T-helper 1 cell treated with Interleukin-12 subunit alpha and Interleukin-12 subunit beta and Interleukin-4 antibody, amounts not matched to agents 30 μg/mL and 1 μg/mL, for 36 hours (primary cell): ENCODE measurements around the gene GCN1.
A peak's percentile ranks its signal among the peaks of the same experiment; 100 is the strongest.
"Not testable (repeated sequence)": the region's sequence is repeated elsewhere in the genome, so short reads cannot be mapped to it uniquely, and the experiment has no call there.

ENCODE experiments used
- H3K27ac Mint-ChIP-seq: one replicate; pipeline ENCODE4 v1.8.0; 2021; ENCODE audit warnings: mild to moderate bottlenecking, mixed read lengths
- H3K27me3 Mint-ChIP-seq: one replicate; pipeline ENCODE4 v1.8.0; 2021; ENCODE audit warnings: low read depth, mixed read lengths
- H3K36me3 Mint-ChIP-seq: one replicate; pipeline ENCODE4 v1.8.0; 2021; ENCODE audit warnings: low read depth, mixed read lengths
- H3K4me1 Mint-ChIP-seq: one replicate; pipeline ENCODE4 v1.8.0; 2021; ENCODE audit warnings: low read depth, mixed read lengths
- H3K4me3 Mint-ChIP-seq: one replicate; pipeline ENCODE4 v1.8.0; 2021; ENCODE audit warnings: mild to moderate bottlenecking, moderate library complexity, mixed read lengths
- H3K9me3 Mint-ChIP-seq: one replicate; pipeline ENCODE4 v1.8.0; 2021; ENCODE audit warnings: mixed read lengths

Gene GCN1

GRCh38 chr12:120194534-120195395 lies at the start of gene GCN1:
Gene GCN1, minus strand, starts transcription at chr12:120194715. Its CDS starts 18 bp downstream, at chr12:120194697.
- Mint-ChIP-seq H3K36me3 (peaks cover 38% of the 10 kb centered on the region), H3K4me3 (peak within 1 kb of the TSS; percentile 93), H3K4me1 (peaks cover 39% of the 10 kb centered on the region), H3K27ac (peak within 1 kb of the TSS; percentile 92), H3K27me3 (no peaks in the 10 kb centered on the region), H3K9me3 (no peaks in the 10 kb centered on the region)

- Mint-ChIP-seq H3K36me3 (peaks cover 21% of the 10 kb centered on the region), H3K27me3 (no peaks in the 10 kb centered on the region), H3K4me1 (peaks cover 57% of the 10 kb centered on the region), H3K9me3 (no peaks in the 10 kb centered on the region), H3K27ac (no peak overlapping the region), H3K4me3 (no peak overlapping the region)
Measured at GRCh38 chr12:120242971-120243699, 48.6 kb upstream of the GCN1 start.

- Mint-ChIP-seq H3K27ac (no peak overlapping the region), H3K36me3 (peaks cover 15% of the 10 kb centered on the region), H3K4me3 (no peak overlapping the region), H3K27me3 (no peaks in the 10 kb centered on the region), H3K4me1 (peaks cover 58% of the 10 kb centered on the region), H3K9me3 (no peaks in the 10 kb centered on the region)
Measured at GRCh38 chr12:120242275-120242799, 47.8 kb upstream of the GCN1 start.

GRCh38 chr12:120241561-120242274 lies 47.2 kb upstream of the GCN1 start:
- no peak overlapping the region for H3K4me3 Mint-ChIP-seq

GRCh38 chr12:120240495-120240833 lies 45.9 kb upstream of the GCN1 start:
- Mint-ChIP-seq H3K27me3 (no peaks in the 10 kb centered on the region), H3K9me3 (no peaks in the 10 kb centered on the region), H3K27ac (no peak overlapping the region), H3K36me3 (peaks cover 16% of the 10 kb centered on the region), H3K4me1 (peaks cover 64% of the 10 kb centered on the region), H3K4me3 (no peak overlapping the region)

More at GRCh38 chr12:120241561-120242274, 47.2 kb upstream of the GCN1 start:
- Mint-ChIP-seq H3K27ac (peak overlapping the region; percentile 1), H3K4me1 (peaks cover 56% of the 10 kb centered on the region), H3K9me3 (no peaks in the 10 kb centered on the region), H3K36me3 (peaks cover 15% of the 10 kb centered on the region), H3K27me3 (no peaks in the 10 kb centered on the region)

- peaks cover 67% of the 10 kb centered on the region for H3K4me1 Mint-ChIP-seq
- no peaks in the 10 kb centered on the region for H3K9me3 Mint-ChIP-seq
- H3K36me3 Mint-ChIP-seq, result peaks cover 14% of the 10 kb centered on the region
- peak overlapping the region; percentile 62 for H3K27ac Mint-ChIP-seq
- H3K27me3 Mint-ChIP-seq, result no peaks in the 10 kb centered on the region
- H3K4me3 Mint-ChIP-seq, result no peak overlapping the region
Measured at GRCh38 chr12:120239776-120240494, 45.4 kb upstream of the GCN1 start.

GRCh38 chr12:120238839-120239445 lies 44.4 kb upstream of the GCN1 start:
- H3K27me3 Mint-ChIP-seq, result no peaks in the 10 kb centered on the region
- H3K36me3 Mint-ChIP-seq, result peaks cover 12% of the 10 kb centered on the region
- H3K4me3 Mint-ChIP-seq, result no peak overlapping the region
- peaks cover 73% of the 10 kb centered on the region for H3K4me1 Mint-ChIP-seq
- H3K9me3 Mint-ChIP-seq, result no peaks in the 10 kb centered on the region
- no peak overlapping the region for H3K27ac Mint-ChIP-seq

- no peak overlapping the region for H3K4me3 Mint-ChIP-seq
Measured at GRCh38 chr12:120238217-120238616, 43.7 kb upstream of the GCN1 start.

GRCh38 chr12:120237360-120238171 lies 43.1 kb upstream of the GCN1 start:
- Mint-ChIP-seq H3K9me3 (no peaks in the 10 kb centered on the region), H3K36me3 (peaks cover 11% of the 10 kb centered on the region), H3K27me3 (no peaks in the 10 kb centered on the region), H3K4me3 (peak overlapping the region; percentile 40), H3K27ac (peak overlapping the region; percentile 55), H3K4me1 (peaks cover 74% of the 10 kb centered on the region)

More at GRCh38 chr12:120238217-120238616, 43.7 kb upstream of the GCN1 start:
- Mint-ChIP-seq H3K36me3 (peaks cover 13% of the 10 kb centered on the region), H3K27me3 (no peaks in the 10 kb centered on the region), H3K9me3 (no peaks in the 10 kb centered on the region), H3K4me1 (peaks cover 72% of the 10 kb centered on the region), H3K27ac (no peak overlapping the region)

- H3K27ac Mint-ChIP-seq, H3K9me3 Mint-ChIP-seq, H3K4me3 Mint-ChIP-seq, H3K27me3 Mint-ChIP-seq: not testable (repeated sequence)
- peaks cover 10% of the 10 kb centered on the region for H3K36me3 Mint-ChIP-seq
- peaks cover 76% of the 10 kb centered on the region for H3K4me1 Mint-ChIP-seq
Measured at GRCh38 chr12:120236809-120237208, 42.3 kb upstream of the GCN1 start.

GRCh38 chr12:120235369-120236323 lies 41.1 kb upstream of the GCN1 start:
- Mint-ChIP-seq H3K9me3 (no peaks in the 10 kb centered on the region), H3K4me1 (peaks cover 77% of the 10 kb centered on the region), H3K27ac (peak overlapping the region; percentile 63), H3K27me3 (no peaks in the 10 kb centered on the region), H3K4me3 (no peak overlapping the region), H3K36me3 (peaks cover 8% of the 10 kb centered on the region)
